NCI-H524 treated with DMSO at 0.1 percent for 48 hours (cell line): Measurements from ENCODE around the gene AFAP1L1.
A peak's percentile ranks its signal among the peaks of the same experiment; 100 is the strongest.

ENCODE experiments used
- DNase-seq: peaks from one replicate; lab custom pipeline; 2025; lab: John Stamatoyannopoulos, UW

Gene AFAP1L1

GRCh38 chr5:149271716-149272563 lies at the start of gene AFAP1L1:
TSS of gene AFAP1L1 (plus strand) at chr5:149271859. CDS start at chr5:149271969, 110 bp downstream.
- DNase-seq = no peak

GRCh38 chr5:149223081-149223848 lies 48.4 kb upstream of the AFAP1L1 start:
- no peak for DNase-seq

GRCh38 chr5:149224282-149224681 lies 47.4 kb upstream of the AFAP1L1 start:
- no peak for DNase-seq

GRCh38 chr5:149227168-149227826 lies 44.4 kb upstream of the AFAP1L1 start:
- DNase-seq = no peak

- peak; percentile 48 for DNase-seq
Measured at GRCh38 chr5:149228618-149229297, 42.9 kb upstream of the AFAP1L1 start.

- no peak for DNase-seq
Measured at GRCh38 chr5:149229298-149229937, 42.2 kb upstream of the AFAP1L1 start.

GRCh38 chr5:149235841-149236240 lies 35.8 kb upstream of the AFAP1L1 start:
- DNase-seq = no peak

GRCh38 chr5:149237662-149238061 lies 34.0 kb upstream of the AFAP1L1 start:
- DNase-seq = peak; percentile 33

- no peak for DNase-seq
Measured at GRCh38 chr5:149238540-149238939, 33.1 kb upstream of the AFAP1L1 start.

- no peak for DNase-seq
Measured at GRCh38 chr5:149239917-149240316, 31.7 kb upstream of the AFAP1L1 start.

GRCh38 chr5:149240354-149240998 lies 31.2 kb upstream of the AFAP1L1 start:
- DNase-seq = no peak

- DNase-seq = no peak
Measured at GRCh38 chr5:149242339-149242738, 29.3 kb upstream of the AFAP1L1 start.

- no peak for DNase-seq
Measured at GRCh38 chr5:149246906-149247305, 24.8 kb upstream of the AFAP1L1 start.

- DNase-seq = no peak
Measured at GRCh38 chr5:149247726-149248125, 23.9 kb upstream of the AFAP1L1 start.

- DNase-seq = no peak
Measured at GRCh38 chr5:149251546-149251945, 20.1 kb upstream of the AFAP1L1 start.

- DNase-seq = no peak
Measured at GRCh38 chr5:149254506-149254905, 17.2 kb upstream of the AFAP1L1 start.

GRCh38 chr5:149256451-149256850 lies 15.2 kb upstream of the AFAP1L1 start:
- DNase-seq = no peak

GRCh38 chr5:149257131-149257530 lies 14.5 kb upstream of the AFAP1L1 start:
- no peak for DNase-seq

GRCh38 chr5:149257889-149258705 lies 13.6 kb upstream of the AFAP1L1 start:
- no peak for DNase-seq

- DNase-seq = no peak
Measured at GRCh38 chr5:149260761-149261160, 10.9 kb upstream of the AFAP1L1 start.
